22Rv1 (cell line): ENCODE data around the gene MRPL55.

Source experiments
- H3K27ac ChIP-seq: fragments of 450-650 bp; 2 replicates; pipeline ENCODE4 v1.5.1; 2017
- ZFX ChIP-seq: fragments of 450-650 bp; IDR thresholded peaks from 2 replicates; pipeline ENCODE4 v1.6.1; 2017; ENCODE audit warnings: antibody characterized with exemption, borderline replicate concordance
- TF ChIP-seq, protein P1 (sequence below): fragments of 450-650 bp; IDR thresholded peaks from 2 replicates; pipeline ENCODE4 v1.5.1; 2017; ENCODE audit warnings: mild to moderate bottlenecking

MRPL55 gene

DNA sequence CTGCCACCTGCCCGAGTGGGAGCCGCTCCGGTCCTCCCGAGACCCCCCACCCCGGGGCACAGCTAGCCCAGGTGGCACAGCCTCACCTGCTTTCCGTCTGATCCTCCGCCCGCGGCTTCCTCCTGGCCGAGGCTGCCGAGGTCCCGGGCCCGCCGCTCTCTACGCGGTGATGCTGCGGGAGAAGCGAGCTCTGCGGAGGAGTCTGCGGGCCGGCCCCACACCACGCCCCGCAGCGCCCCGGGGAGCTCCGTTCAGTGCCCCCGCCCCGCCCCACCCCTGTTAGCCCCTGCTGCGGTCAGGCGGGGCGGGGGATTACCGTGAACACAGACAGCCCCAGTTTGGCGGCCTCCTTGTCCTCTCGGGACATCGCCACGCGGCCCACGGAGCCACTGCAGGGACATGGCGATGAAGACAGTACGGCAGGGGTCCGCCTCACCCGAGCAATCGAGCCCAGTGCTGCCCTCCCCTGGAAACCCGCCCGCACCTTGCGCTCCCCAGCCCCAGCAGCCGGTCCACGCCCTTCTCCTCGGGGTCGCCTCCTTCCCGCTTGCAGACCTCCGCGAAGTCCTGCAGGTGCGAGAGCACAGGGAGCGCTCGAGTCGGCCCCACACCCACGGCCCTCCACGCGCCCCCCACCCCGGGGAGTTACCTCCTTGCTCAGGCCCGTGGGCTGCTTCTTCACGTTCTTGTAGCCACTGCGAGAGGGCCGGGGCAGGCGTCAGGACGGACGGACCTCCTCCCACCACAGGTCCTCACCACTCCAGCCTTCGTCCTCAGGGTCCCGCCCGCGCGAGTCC lies 6.9 kb downstream of the MRPL55 start:
- TF ChIP-seq, protein P1, sequence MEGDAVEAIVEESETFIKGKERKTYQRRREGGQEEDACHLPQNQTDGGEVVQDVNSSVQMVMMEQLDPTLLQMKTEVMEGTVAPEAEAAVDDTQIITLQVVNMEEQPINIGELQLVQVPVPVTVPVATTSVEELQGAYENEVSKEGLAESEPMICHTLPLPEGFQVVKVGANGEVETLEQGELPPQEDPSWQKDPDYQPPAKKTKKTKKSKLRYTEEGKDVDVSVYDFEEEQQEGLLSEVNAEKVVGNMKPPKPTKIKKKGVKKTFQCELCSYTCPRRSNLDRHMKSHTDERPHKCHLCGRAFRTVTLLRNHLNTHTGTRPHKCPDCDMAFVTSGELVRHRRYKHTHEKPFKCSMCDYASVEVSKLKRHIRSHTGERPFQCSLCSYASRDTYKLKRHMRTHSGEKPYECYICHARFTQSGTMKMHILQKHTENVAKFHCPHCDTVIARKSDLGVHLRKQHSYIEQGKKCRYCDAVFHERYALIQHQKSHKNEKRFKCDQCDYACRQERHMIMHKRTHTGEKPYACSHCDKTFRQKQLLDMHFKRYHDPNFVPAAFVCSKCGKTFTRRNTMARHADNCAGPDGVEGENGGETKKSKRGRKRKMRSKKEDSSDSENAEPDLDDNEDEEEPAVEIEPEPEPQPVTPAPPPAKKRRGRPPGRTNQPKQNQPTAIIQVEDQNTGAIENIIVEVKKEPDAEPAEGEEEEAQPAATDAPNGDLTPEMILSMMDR = peak; percentile 63
- no peak for TF ChIP-seq ZFX
- H3K27ac ChIP-seq = peak overlapping the region; percentile 98

DNA sequence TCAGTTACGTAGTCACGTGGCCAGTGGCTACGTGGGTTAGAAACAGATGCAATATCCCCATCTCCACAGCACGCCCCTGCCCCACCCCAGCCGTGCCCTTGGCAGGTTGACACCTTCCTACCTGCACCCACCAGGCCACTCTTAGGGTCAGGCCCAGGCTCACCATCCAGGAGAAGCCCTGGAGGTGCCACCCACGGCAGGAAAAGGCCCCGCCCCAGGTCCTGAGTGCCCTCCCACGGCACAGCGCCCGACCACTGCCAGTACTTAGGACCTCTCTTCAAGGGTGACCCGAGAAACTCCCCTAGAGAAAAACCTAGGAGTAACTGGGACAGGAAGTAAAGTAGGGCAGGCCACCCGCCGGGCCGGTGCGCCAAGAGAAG lies 7.5 kb downstream of the MRPL55 start:
- no peak for TF ChIP-seq ZFX
- peak overlapping the region; percentile 98 for H3K27ac ChIP-seq

DNA sequence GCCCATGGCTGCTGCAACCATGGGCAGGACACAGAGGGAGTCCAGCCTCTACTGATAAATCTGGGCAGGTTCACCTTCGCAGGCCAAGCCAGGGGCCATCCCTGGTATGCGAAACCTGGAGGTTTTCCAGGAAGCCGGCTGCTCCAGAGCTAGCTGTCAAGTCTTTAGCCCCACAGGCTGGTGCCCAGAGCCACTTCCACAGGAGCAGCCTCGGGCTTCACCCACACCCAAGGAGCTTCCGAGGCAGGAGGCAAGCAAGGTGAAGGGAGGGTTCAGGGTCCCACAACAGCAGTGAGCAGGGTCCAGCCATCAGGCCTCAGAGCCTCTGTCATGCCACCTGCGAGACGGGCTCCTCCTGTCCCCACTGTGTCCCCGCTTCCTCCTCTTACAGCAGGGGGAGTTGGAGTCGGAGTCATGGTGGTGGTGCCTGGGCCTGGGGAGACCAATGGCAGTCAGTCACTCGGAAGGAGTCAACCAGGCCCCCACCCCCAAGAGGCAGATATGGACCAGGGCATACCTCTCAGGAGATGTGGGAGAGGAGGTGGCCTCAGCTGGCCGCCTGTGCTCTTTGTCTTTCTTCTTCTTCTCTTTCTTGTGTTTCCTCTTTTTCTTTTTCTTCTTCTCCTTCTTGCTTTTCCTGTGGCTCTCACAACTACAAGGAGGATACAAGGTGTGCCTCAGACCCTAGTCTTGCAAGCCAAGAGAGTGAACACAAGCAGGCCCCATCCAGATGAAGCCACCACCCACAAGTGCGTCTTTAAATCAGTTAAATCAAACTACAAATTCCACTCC lies 8.1 kb downstream of the MRPL55 start:
- H3K27ac ChIP-seq = peak overlapping the region; percentile 98
- TF ChIP-seq, protein P1 = no peak
- no peak for TF ChIP-seq ZFX

DNA sequence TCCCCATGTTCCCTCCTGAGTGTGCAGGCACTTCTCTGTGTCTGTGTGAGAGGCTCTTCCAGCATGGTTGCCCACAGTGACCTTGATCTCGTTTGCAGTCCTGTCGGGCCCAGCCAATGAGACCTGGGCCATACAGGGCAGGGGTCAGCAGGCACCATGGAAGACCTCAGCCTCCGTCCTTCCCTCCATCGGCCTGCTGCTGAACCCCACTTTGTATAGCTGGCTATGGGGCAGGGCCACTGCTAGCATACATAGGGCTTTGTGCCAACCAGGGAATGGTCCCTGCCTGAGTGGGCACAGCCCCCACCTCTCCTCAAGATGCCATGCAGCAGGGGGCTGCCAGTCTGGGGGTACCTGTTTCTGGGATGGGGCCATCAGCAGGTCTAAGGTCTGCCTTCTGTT lies 9.8 kb downstream of the MRPL55 start:
- TF ChIP-seq, protein P1 = no peak
- no peak for TF ChIP-seq ZFX
- H3K27ac ChIP-seq = peak overlapping the region; percentile 98; the same call in 1 of the 2 replicates

DNA sequence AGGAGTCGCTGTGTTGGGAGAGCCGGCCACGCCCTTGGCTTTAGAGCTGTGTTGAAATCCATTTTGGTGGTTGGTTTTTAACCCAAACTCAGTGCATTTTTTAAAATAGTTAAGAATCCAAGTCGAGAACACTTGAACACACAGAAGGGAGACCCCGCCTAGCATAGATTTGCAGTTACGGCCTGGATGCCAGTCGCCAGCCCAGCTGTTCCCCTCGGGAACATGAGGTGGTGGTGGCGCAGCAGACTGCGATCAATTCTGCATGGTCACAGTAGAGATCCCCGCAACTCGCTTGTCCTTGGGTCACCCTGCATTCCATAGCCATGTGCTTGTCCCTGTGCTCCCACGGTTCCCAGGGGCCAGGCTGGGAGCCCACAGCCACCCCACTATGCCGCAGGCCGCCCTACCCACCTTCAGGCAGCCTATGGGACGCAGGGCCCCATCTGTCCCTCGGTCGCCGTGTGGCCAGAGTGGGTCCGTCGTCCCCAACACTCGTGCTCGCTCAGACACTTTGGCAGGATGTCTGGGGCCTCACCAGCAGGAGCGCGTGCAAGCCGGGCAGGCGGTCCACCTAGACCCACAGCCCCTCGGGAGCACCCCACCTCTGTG lies 10.7 kb downstream of the MRPL55 start:
- no peak for TF ChIP-seq ZFX
- TF ChIP-seq, protein P1 = no peak; the same call in none of the 2 replicates
- peak overlapping the region; percentile 98 for H3K27ac ChIP-seq

DNA sequence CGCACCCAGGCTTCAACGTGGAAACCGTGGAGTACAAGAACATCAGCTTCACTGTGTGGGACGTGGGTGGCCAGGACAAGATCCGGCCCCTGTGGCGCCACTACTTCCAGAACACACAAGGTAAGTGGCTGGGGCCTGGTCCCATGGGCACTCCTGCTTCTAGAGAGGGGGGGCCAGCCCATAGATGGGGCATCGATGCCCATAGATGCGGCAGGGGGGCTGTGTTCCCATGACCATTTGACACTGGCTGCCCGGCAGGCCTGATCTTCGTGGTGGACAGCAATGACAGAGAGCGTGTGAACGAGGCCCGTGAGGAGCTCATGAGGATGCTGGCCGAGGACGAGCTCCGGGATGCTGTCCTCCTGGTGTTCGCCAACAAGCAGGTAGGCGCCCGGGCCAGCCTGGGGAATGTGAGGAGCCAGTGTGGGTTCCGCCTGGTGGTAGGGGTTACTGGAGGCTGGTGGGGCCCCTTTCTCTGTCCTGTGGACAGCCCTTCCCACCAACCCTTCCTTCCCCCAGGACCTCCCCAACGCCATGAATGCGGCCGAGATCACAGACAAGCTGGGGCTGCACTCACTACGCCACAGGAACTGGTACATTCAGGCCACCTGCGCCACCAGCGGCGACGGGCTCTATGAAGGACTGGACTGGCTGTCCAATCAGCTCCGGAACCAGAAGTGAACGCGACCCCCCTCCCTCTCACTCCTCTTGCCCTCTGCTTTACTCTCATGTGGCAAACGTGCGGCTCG lies 11.6 kb downstream of the MRPL55 start:
- H3K27ac ChIP-seq = peak overlapping the region; percentile 98; the same call in 1 of the 2 replicates

More for the DNA sequence above, 11.6 kb downstream of the MRPL55 start:
- no peak for TF ChIP-seq ZFX
- TF ChIP-seq, protein P1 = no peak
